ENCODE results near the gene TOX4. TPM values are rescaled to one million over a fixed set of nuclear protein-coding genes. Genes with fewer than 3 reads are reported as not detected.
A peak's percentile ranks its signal among the peaks of the same experiment; 100 is the strongest.

TOX4 gene
- total and polyA plus RNA-seq, 4 donors: 16.4 to 82.9 (median 42.1) TPM

GRCh38 chr14:21535545-21536417 is 58.8 kb downstream of the TOX4 start:
- DNase-seq (no peak), ATAC-seq (ENCODE audit: insufficient read depth, low FRiP score) (no peak)
- TF ChIP-seq CTCF (IDR thresholded peaks at IDR 0.05; ENCODE audit: control extremely low read depth, extremely low read depth): no peak
- peaks cover 0 to 27% (median 9%) of the 10 kb centered on the region in 3 donors for H3K27me3 ChIP-seq (ENCODE audit: control insufficient read depth in 3 of 3, insufficient read depth in 3 of 3, low read length in 2 of 3)
- no peaks in the 10 kb centered on the region for H3K9me3 ChIP-seq (ENCODE audit: control insufficient read depth in 4 of 4, insufficient read depth in 3 of 4, low read length in 3 of 4)
- H3K27ac ChIP-seq (ENCODE audit: low read depth in 1 of 2, low read length in 1 of 2): no peak overlapping the region
- H3K9ac ChIP-seq (ENCODE audit: insufficient read depth in 1 of 2, low read length in 2 of 2): no peak overlapping the region
- H3K36me3 ChIP-seq (ENCODE audit: control insufficient read depth in 4 of 4, insufficient read depth in 4 of 4, low read length in 4 of 4): no peaks in the 10 kb centered on the region
- no peak overlapping the region for H3K4me3 ChIP-seq
- H3K4me1 ChIP-seq (ENCODE audit: control insufficient read depth in 5 of 5, insufficient read depth in 5 of 5, low read length in 5 of 5): peaks cover 0 to 10% (median 4%) of the 10 kb centered on the region in 5 donors
- 39 to 48% methylated on average over 6 of the region's 6 CpGs for WGBS, 2 donors

- 4 to 8% methylated on average over 25 of the region's 25 CpGs for WGBS, 2 donors
- no peak for TF ChIP-seq CTCF (IDR thresholded peaks at IDR 0.05; ENCODE audit: control extremely low read depth, extremely low read depth)
- Histone ChIP-seq H3K4me1 (ENCODE audit: control insufficient read depth in 5 of 5, insufficient read depth in 5 of 5, low read length in 5 of 5) (peaks cover 0 to 10% (median 4%) of the 10 kb centered on the region in 5 donors), H3K27ac (ENCODE audit: low read depth in 1 of 2, low read length in 1 of 2) (no peak overlapping the region), H3K9me3 (ENCODE audit: control insufficient read depth in 4 of 4, insufficient read depth in 3 of 4, low read length in 3 of 4) (no peaks in the 10 kb centered on the region), H3K27me3 (ENCODE audit: control insufficient read depth in 3 of 3, insufficient read depth in 3 of 3, low read length in 2 of 3) (peaks cover 0 to 27% (median 9%) of the 10 kb centered on the region in 3 donors), H3K36me3 (ENCODE audit: control insufficient read depth in 4 of 4, insufficient read depth in 4 of 4, low read length in 4 of 4) (no peaks in the 10 kb centered on the region), H3K4me3 (no peak overlapping the region), H3K9ac (ENCODE audit: insufficient read depth in 1 of 2, low read length in 2 of 2) (peak overlapping the region; percentile 77)
- DNase-seq (peak; percentile 35 to 42 (median 38)), ATAC-seq (ENCODE audit: insufficient read depth, low FRiP score) (peak; percentile 47)
These were observed 59.6 kb downstream of the TOX4 start for GRCh38 chr14:21536418-21537089.

- H3K27me3 ChIP-seq (ENCODE audit: control insufficient read depth in 3 of 3, insufficient read depth in 3 of 3, low read length in 2 of 3): peaks cover 0 to 27% (median 9%) of the 10 kb centered on the region in 3 donors
- H3K9me3 ChIP-seq (ENCODE audit: control insufficient read depth in 4 of 4, insufficient read depth in 3 of 4, low read length in 3 of 4): no peaks in the 10 kb centered on the region
- no peak overlapping the region for H3K27ac ChIP-seq (ENCODE audit: low read depth in 1 of 2, low read length in 1 of 2)
- DNase-seq: peak in 1 of 3 donors; percentile 29
- H3K36me3 ChIP-seq (ENCODE audit: control insufficient read depth in 4 of 4, insufficient read depth in 4 of 4, low read length in 4 of 4): no peaks in the 10 kb centered on the region
- 15 to 17% methylated on average over 3 of the region's 3 CpGs for WGBS, 2 donors
- TF ChIP-seq CTCF (IDR thresholded peaks at IDR 0.05; ENCODE audit: control extremely low read depth, extremely low read depth): no peak
- peaks cover 0 to 10% (median 4%) of the 10 kb centered on the region in 5 donors for H3K4me1 ChIP-seq (ENCODE audit: control insufficient read depth in 5 of 5, insufficient read depth in 5 of 5, low read length in 5 of 5)
- ATAC-seq (ENCODE audit: insufficient read depth, low FRiP score): no peak
- H3K9ac ChIP-seq (ENCODE audit: insufficient read depth in 1 of 2, low read length in 2 of 2): peak overlapping the region; percentile 77
- H3K4me3 ChIP-seq: no peak overlapping the region
These were observed 60.1 kb downstream of the TOX4 start for GRCh38 chr14:21537090-21537424.
